Measurements from ENCODE around the gene PAFAH1B1. TPM values are rescaled to one million over a fixed set of nuclear protein-coding genes. Genes with fewer than 3 reads are reported as not detected.
"Not testable (repeated sequence)": the region's sequence is repeated elsewhere in the genome, so short reads cannot be mapped to it uniquely, and the experiment has no call there.

PAFAH1B1 gene
- polyA plus RNA-seq, 1 donor (not counting 4 experiments of a cell fraction or from before 2014, with no cell fraction given): 119 TPM

DNA sequence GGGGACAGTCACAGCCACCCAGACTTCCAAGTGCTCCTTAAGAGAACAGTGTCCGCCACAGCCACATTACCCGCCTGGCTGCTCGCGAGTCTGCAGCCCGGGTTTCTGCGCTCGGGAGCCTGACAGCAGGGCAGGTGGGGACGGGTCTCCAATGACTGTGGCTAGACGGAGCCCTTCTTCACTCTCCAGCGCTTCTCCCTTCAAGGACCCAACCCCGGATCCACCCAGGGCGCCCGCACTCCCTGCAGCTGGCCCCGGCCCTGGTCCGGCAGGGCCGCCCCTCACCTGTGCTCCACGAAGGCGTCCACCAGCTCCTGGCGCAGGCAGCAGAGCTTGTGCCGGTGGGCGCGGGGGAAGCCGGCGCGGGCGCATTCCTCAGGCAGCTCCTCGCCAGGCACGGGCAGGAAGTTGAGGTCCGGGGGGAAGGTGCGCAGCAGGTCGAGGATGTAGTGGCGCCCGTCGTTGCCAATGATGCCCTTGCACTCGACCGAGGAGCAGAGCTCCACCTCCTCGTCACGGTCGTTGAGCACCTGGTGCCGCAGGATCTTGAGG, 104.2 kb downstream of the PAFAH1B1 start:
- no peak for FAIRE-seq

DNA sequence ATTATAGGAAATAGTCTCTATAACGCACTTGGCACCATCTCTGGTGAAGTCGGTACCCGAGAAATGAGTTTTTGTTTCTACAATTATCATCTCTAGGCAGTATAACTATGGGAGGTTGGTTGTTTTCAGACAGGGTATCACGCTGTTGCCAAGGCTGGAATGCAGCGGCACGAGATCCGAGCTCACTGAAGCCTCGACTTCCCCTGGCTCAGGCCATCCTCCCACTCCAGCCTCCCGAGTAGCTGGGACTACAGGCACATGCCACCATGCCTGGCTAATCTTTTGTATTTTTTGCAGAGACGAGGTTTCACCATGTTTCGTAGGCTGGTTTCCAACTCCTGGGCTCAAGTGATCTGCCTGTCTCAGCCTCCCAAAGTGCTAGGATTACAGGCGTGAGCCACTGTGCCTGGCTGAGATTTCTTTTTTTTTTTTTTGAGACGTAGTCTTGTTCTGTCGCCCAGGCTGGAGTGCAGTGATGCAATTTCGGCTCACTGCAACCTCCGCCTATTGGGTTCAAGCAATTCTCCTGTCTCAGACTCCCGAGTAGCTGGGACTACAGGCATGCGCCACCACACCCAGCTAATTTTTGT, 105.9 kb downstream of the PAFAH1B1 start:
- not testable (repeated sequence) for FAIRE-seq; H3K4me3 ChIP-seq (ENCODE audit: control insufficient read depth in 2 of 3, extremely low read depth in 1 of 3, insufficient read depth in 2 of 3, low read depth in 1 of 3, low read length in 3 of 3)

More for the DNA sequence above, 104.2 kb downstream of the PAFAH1B1 start:
- H4K20me1 ChIP-seq (ENCODE audit: control insufficient read depth, extremely low read depth, insufficient read depth, low read length): no peaks in the 10 kb centered on the region
- H3K9me3 ChIP-seq (ENCODE audit: control insufficient read depth, low read depth, low read length): no peaks in the 10 kb centered on the region
- H3K36me3 ChIP-seq (ENCODE audit: control insufficient read depth in 2 of 2, extremely low read depth in 1 of 2, insufficient read depth in 2 of 2, low read length in 2 of 2): peaks cover 28 to 33% of the 10 kb centered on the region in 2 experiments
- TF ChIP-seq EZH2 (IDR thresholded peaks at IDR 0.05; ENCODE audit: low read length): no peak
- TF ChIP-seq, protein P1, sequence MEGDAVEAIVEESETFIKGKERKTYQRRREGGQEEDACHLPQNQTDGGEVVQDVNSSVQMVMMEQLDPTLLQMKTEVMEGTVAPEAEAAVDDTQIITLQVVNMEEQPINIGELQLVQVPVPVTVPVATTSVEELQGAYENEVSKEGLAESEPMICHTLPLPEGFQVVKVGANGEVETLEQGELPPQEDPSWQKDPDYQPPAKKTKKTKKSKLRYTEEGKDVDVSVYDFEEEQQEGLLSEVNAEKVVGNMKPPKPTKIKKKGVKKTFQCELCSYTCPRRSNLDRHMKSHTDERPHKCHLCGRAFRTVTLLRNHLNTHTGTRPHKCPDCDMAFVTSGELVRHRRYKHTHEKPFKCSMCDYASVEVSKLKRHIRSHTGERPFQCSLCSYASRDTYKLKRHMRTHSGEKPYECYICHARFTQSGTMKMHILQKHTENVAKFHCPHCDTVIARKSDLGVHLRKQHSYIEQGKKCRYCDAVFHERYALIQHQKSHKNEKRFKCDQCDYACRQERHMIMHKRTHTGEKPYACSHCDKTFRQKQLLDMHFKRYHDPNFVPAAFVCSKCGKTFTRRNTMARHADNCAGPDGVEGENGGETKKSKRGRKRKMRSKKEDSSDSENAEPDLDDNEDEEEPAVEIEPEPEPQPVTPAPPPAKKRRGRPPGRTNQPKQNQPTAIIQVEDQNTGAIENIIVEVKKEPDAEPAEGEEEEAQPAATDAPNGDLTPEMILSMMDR (optimal IDR thresholded peaks at IDR 0.05 in 1 of 3, IDR thresholded peaks at IDR 0.05 in 1 of 3, conservative IDR thresholded peaks at IDR 0.05 in 1 of 3; ENCODE audit: extremely low read depth in 1 of 3, insufficient read depth in 2 of 3, low read length in 3 of 3): no peak
- H3K79me2 ChIP-seq (ENCODE audit: control insufficient read depth, insufficient read depth, low read length): peaks cover 2% of the 10 kb centered on the region
- no peaks in the 10 kb centered on the region for H3K4me1 ChIP-seq (ENCODE audit: control insufficient read depth, extremely low read depth, insufficient read depth, low read length)
- no peak overlapping the region for H3K9ac ChIP-seq (ENCODE audit: control insufficient read depth, extremely low read depth, insufficient read depth, low read length)
- H3K27me3 ChIP-seq (ENCODE audit: control insufficient read depth, extremely low read depth, insufficient read depth, low read length): no peaks in the 10 kb centered on the region
- no peak overlapping the region for H2AFZ ChIP-seq (ENCODE audit: control insufficient read depth, low read length)
- dilution Hi-C loops (cut with MboI; ENCODE audit: extremely low pct_ligation_motif_present, low sequenced_read_pairs): no loop called here
- no peak overlapping the region for H3K4me3 ChIP-seq (ENCODE audit: control insufficient read depth in 2 of 3, extremely low read depth in 1 of 3, insufficient read depth in 2 of 3, low read depth in 1 of 3, low read length in 3 of 3)
- H3K27ac ChIP-seq (ENCODE audit: control insufficient read depth, insufficient read depth, low read length): no peak overlapping the region
- H3K4me2 ChIP-seq (ENCODE audit: control insufficient read depth, extremely low read depth, insufficient read depth, low read depth, low read length): no peak overlapping the region
- DNase-seq (ENCODE audit: low read depth, low spot score): no peak
- no peaks in the 10 kb centered on the region for H3K9me1 ChIP-seq (ENCODE audit: control insufficient read depth, extremely low read depth, insufficient read depth, low read length)

More for the DNA sequence above, 105.9 kb downstream of the PAFAH1B1 start:
- H3K9me3 ChIP-seq (ENCODE audit: control insufficient read depth, low read depth, low read length); H3K4me1 ChIP-seq (ENCODE audit: control insufficient read depth, extremely low read depth, insufficient read depth, low read length); dilution Hi-C loops (cut with MboI; ENCODE audit: extremely low pct_ligation_motif_present, low sequenced_read_pairs); H3K4me2 ChIP-seq (ENCODE audit: control insufficient read depth, extremely low read depth, insufficient read depth, low read depth, low read length); H4K20me1 ChIP-seq (ENCODE audit: control insufficient read depth, extremely low read depth, insufficient read depth, low read length); DNase-seq (ENCODE audit: low read depth, low spot score); H3K27me3 ChIP-seq (ENCODE audit: control insufficient read depth, extremely low read depth, insufficient read depth, low read length); H3K9ac ChIP-seq (ENCODE audit: control insufficient read depth, extremely low read depth, insufficient read depth, low read length); H2AFZ ChIP-seq (ENCODE audit: control insufficient read depth, low read length); H3K9me1 ChIP-seq (ENCODE audit: control insufficient read depth, extremely low read depth, insufficient read depth, low read length); H3K27ac ChIP-seq (ENCODE audit: control insufficient read depth, insufficient read depth, low read length): not testable (repeated sequence)
- Histone ChIP-seq H3K79me2 (ENCODE audit: control insufficient read depth, insufficient read depth, low read length) (peaks cover 13% of the 10 kb centered on the region), H3K36me3 (ENCODE audit: control insufficient read depth in 2 of 2, extremely low read depth in 1 of 2, insufficient read depth in 2 of 2, low read length in 2 of 2) (peaks cover 29 to 34% of the 10 kb centered on the region in 2 experiments)
